Activated CD4-positive, alpha-beta T cell treated with anti-CD3 and anti-CD28 coated beads for 36 hours (primary cell): ENCODE measurements around the gene SUPT3H. TPM values are rescaled to one million over a fixed set of nuclear protein-coding genes. Genes with fewer than 3 reads are reported as not detected.
A peak's percentile ranks its signal among the peaks of the same experiment; 100 is the strongest.

ENCODE experiments used
- ATAC-seq: fragments of 200-7000 bp; cut with Tn5 transposase; one replicate; pipeline ENCODE4 v1.10.0; 2021; ENCODE audit warnings: mild to moderate bottlenecking, moderate library complexity
- CTCF ChIA-PET: fragments of 350-600 bp; sonication (Branson Sonifier 250); formaldehyde crosslinking; loops from one replicate; lab custom pipeline; 2021; ENCODE audit warnings: antibody characterized with exemption; lab: Charles Lee
- POLR2A ChIA-PET: fragments of 350-600 bp; sonication (Branson Sonifier 250); formaldehyde crosslinking; loops from one replicate; lab custom pipeline; 2021; ENCODE audit warnings: antibody characterized with exemption, inconsistent platforms; lab: Charles Lee
- DNase-seq: peaks from one replicate; pipeline ENCODE4 v3.0.0-alpha.2; 2020
- H3K27ac Mint-ChIP-seq: one replicate; pipeline ENCODE4 v1.8.0; 2021; ENCODE audit warnings: mixed read lengths
- H3K27me3 Mint-ChIP-seq: one replicate; pipeline ENCODE4 v1.8.0; 2021; ENCODE audit warnings: mixed read lengths
- H3K36me3 Mint-ChIP-seq: one replicate; pipeline ENCODE4 v1.8.0; 2021; ENCODE audit warnings: low read depth, mixed read lengths
- H3K4me1 Mint-ChIP-seq: one replicate; pipeline ENCODE4 v1.8.0; 2021; ENCODE audit warnings: mixed read lengths
- H3K4me3 Mint-ChIP-seq: one replicate; pipeline ENCODE4 v1.8.0; 2021; ENCODE audit warnings: mild to moderate bottlenecking, moderate library complexity, mixed read lengths
- H3K9me3 Mint-ChIP-seq: one replicate; pipeline ENCODE4 v1.8.0; 2021; ENCODE audit warnings: low read depth, mixed read lengths
- intact Hi-C, 2 experiments: fragments of 100-400 bp; cut with DNase I in 1 of 2; cut with micrococcal nuclease in 1 of 2; formaldehyde crosslinking; loops; one replicate each; pipeline versions ENCODE4 v1.14.2 to v1.15.1; 2022 to 2024; cut with DNase I, micrococcal nuclease
- total RNA-seq, 2 experiments: library from RNA; stranded (reverse); gene quantifications; one replicate each; pipeline ENCODE4 v1.2.3, GENCODE V29; 2021

The SUPT3H gene
- total RNA-seq, 2 experiments from 2014 or later = 15.5 TPM

DNA sequence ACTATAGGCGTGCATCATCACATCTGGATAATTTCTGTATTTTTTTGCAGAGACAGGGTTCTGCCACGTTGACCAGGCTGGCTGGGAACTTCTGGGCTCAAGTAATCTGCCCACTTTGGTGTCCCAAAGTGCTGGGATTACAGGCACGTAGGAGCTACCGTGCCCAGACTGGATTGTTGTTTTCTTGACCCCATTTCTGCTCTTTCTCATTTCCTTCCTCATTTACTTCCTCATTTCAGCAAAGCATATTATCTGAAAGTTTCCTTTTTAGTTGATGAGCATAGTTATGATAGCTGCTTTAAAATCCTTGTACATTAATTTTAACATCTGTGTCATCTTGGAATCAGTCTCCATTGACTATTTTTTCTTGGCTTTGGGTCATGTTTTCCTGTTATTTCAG, 350.6 kb downstream of the SUPT3H start:
- ATAC-seq (no peak), DNase-seq (no peak)
- Mint-ChIP-seq H3K27ac (no peak overlapping the region), H3K27me3 (no peaks in the 10 kb centered on the region), H3K4me3 (no peak overlapping the region), H3K4me1 (peaks cover 6% of the 10 kb centered on the region), H3K36me3 (peaks cover 7% of the 10 kb centered on the region), H3K9me3 (peaks cover 10% of the 10 kb centered on the region)
- POLR2A ChIA-PET = no interaction called here
- intact Hi-C loops = no loop called here
- CTCF ChIA-PET = interaction anchor here (1.9 kb wide), 1 partner anchor 14 kb away, joined by 4 read pairs; no protein-coding TSS in a partner anchor

DNA sequence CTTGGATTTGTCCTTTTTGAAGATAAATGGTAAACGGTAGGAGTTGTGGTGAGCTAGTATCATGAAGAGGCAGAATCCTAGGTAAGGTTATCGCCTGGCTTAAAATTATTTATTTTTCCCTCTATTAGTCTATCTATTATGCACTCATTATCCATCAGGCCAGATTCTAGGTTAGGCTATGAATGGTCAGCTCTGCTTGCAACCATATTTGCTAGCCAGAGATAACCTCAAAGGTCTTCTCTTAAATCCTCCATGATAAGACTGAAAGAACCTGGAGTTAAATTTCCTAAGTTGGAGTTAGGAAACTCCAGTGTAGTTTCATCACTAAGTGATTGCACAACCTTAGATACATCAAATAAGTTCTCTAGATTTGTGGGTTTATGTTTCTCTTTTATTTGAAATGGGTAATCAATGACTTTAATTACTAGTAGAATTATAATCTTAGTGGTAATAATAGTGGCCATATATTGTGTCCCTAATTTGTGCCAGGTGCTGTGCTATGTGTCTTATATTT, 351.7 kb downstream of the SUPT3H start:
- no peak overlapping the region for H3K4me3 Mint-ChIP-seq
- peaks cover 10% of the 10 kb centered on the region for H3K9me3 Mint-ChIP-seq
- no peaks in the 10 kb centered on the region for H3K27me3 Mint-ChIP-seq
- peaks cover 16% of the 10 kb centered on the region for H3K4me1 Mint-ChIP-seq
- no peak for DNase-seq
- H3K27ac Mint-ChIP-seq = no peak overlapping the region
- CTCF ChIA-PET = no interaction called here
- peaks cover 7% of the 10 kb centered on the region for H3K36me3 Mint-ChIP-seq
- intact Hi-C loops = no loop called here
- POLR2A ChIA-PET = interaction anchor here (0.8 kb wide), 1 partner anchor 213 kb away, joined by 3 read pairs; no protein-coding TSS in a partner anchor
- no peak for ATAC-seq

DNA sequence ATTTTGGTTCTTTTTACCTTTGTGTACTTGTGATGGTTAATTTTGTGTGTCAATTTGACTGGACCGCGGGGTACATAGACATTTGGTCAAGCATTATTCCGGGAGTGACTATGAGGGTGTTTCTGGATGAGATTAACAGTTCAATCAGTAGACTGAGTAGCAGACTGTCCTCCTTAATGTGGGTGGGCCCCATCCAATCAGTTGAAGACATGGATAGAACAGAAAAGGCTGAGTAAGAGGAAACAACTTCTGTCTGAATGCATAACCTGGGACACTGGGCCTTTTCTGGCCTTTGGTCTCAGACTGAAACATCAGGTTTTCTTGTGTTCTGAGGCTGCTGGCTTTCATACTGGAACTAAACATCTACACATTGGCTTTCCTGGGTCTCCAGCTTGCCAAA, 353.1 kb downstream of the SUPT3H start:
- CTCF ChIA-PET = no interaction called here
- intact Hi-C loops = no loop called here
- Mint-ChIP-seq H3K4me1 (peaks cover 17% of the 10 kb centered on the region), H3K9me3 (peaks cover 10% of the 10 kb centered on the region), H3K27me3 (no peaks in the 10 kb centered on the region), H3K27ac (no peak overlapping the region), H3K4me3 (no peak overlapping the region), H3K36me3 (peaks cover 7% of the 10 kb centered on the region)
- ATAC-seq = no peak
- POLR2A ChIA-PET = no interaction called here
- DNase-seq = no peak

DNA sequence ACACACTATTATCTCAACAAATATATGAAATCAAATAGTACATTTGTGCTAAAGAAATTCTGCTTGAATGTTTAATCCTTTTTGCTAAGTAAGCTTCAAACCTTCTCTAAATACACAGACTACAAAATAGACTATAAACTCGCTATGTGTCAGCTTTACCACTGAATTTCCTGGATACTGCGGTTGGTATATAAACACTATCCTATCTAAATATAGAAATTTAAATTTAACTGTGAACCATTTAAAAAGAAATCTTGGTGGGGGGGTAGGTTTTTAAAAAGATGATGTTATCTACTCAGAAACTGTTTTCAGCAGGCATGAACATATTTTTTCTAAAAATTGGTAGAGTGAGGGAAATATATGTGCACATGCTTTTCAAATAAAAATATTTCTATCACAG, 356.1 kb downstream of the SUPT3H start:
- H3K4me3 Mint-ChIP-seq = no peak overlapping the region
- ChIA-PET POLR2A (no interaction called here), CTCF (interaction anchor here (0.8 to 1.4 kb wide), 2 partner anchors 9 to 901 kb away, joined by 3 read pairs; no protein-coding TSS in a partner anchor)
- H3K4me1 Mint-ChIP-seq = peaks cover 17% of the 10 kb centered on the region
- intact Hi-C loops = no loop called here
- peaks cover 5% of the 10 kb centered on the region for H3K9me3 Mint-ChIP-seq
- no peak overlapping the region for H3K27ac Mint-ChIP-seq
- peaks cover 10% of the 10 kb centered on the region for H3K36me3 Mint-ChIP-seq
- H3K27me3 Mint-ChIP-seq = no peaks in the 10 kb centered on the region
- ATAC-seq = peak; percentile 42
- no peak for DNase-seq

DNA sequence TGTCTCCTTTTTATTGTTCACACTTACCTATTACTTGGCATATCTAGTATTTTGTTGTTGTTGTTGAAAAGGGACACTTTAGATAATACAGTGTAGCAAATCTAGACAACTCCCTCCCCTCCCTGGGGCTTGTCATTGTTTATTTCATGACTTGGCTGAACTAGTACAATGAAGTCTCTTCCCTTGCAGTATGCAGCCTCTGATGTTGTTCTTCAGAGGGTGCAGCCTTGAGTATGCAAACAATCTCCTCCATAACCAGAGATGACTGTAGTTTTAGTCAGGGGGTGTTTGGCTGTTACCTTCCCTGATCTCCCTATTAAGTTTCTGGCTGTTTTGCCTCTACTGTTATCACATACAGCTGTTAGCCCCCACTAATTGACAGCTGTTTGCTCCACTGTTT, 365.0 kb downstream of the SUPT3H start:
- ChIA-PET POLR2A (no interaction called here), CTCF (interaction anchor here (0.6 to 1.0 kb wide), 2 partner anchors 9 to 70 kb away, joined by 3 read pairs; no protein-coding TSS in a partner anchor)
- Mint-ChIP-seq H3K27me3 (no peaks in the 10 kb centered on the region), H3K4me1 (peaks cover 16% of the 10 kb centered on the region), H3K9me3 (peaks cover 15% of the 10 kb centered on the region), H3K4me3 (no peak overlapping the region), H3K27ac (no peak overlapping the region), H3K36me3 (peaks cover 32% of the 10 kb centered on the region)
- DNase-seq = no peak
- intact Hi-C loops = no loop called here
- ATAC-seq = no peak

DNA sequence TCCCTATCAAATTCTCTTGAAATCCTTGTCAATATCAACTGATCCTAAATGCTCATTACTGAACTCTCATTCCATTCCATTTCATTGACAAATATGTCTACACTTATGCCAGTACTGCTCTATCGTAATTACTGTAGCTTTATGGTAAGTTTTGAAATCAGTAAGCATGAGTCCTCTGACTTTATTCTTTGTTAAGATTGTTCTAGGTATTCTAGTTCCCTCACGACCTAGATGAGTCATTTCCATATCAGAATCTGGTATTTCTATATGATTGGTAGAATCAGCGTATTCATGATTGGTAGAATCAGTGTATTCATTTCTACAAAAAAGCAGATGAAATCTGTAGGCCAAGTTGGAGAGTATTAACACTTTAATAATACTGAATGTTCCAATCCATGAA, 368.2 kb downstream of the SUPT3H start:
- CTCF ChIA-PET = no interaction called here
- no peak overlapping the region for H3K4me3 Mint-ChIP-seq
- ATAC-seq (peak; percentile 98), DNase-seq (no peak)
- H3K27me3 Mint-ChIP-seq = no peaks in the 10 kb centered on the region
- intact Hi-C loops = loop anchor here (1.0 to 5.0 kb wide), 8 partner anchors 8 to 915 kb away; partner anchors contain the start of gene SUPT3H (in 1 of the 2)
- peaks cover 15% of the 10 kb centered on the region for H3K9me3 Mint-ChIP-seq
- POLR2A ChIA-PET = interaction anchor here (0.6 kb wide), 1 partner anchor 515 kb away, joined by 3 read pairs; no protein-coding TSS in a partner anchor
- peak overlapping the region; percentile 10 for H3K27ac Mint-ChIP-seq
- H3K4me1 Mint-ChIP-seq = peaks cover 16% of the 10 kb centered on the region
- H3K36me3 Mint-ChIP-seq = peaks cover 31% of the 10 kb centered on the region

DNA sequence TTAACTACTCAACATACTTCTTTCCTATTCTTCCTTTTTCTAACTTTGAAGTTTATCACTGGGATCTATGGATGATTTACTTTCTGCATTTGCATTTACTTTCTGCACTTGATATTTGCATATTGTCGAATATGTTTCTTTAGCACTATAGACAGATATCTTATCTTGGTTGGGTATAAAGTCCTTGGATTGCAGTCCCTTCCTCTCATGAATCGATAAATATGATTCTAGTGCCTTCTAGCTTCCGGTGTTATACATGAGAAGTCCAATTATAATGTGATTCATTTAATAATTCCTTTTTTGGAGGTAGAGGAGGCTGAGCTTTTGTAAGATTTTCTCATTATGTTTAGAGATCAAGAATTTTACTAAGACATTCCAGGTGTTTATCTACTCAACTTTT, 370.8 kb downstream of the SUPT3H start:
- ChIA-PET CTCF (no interaction called here), POLR2A (no interaction called here)
- no peak for DNase-seq
- Mint-ChIP-seq H3K4me1 (peaks cover 26% of the 10 kb centered on the region), H3K9me3 (peaks cover 6% of the 10 kb centered on the region), H3K27me3 (no peaks in the 10 kb centered on the region), H3K4me3 (no peak overlapping the region), H3K36me3 (peaks cover 17% of the 10 kb centered on the region), H3K27ac (no peak overlapping the region)
- intact Hi-C loops = loop anchor here in 1 of 2 experiments (5.0 kb wide), 2 partner anchors 350 to 370 kb away; partner anchors contain the start of gene SUPT3H
- no peak for ATAC-seq

DNA sequence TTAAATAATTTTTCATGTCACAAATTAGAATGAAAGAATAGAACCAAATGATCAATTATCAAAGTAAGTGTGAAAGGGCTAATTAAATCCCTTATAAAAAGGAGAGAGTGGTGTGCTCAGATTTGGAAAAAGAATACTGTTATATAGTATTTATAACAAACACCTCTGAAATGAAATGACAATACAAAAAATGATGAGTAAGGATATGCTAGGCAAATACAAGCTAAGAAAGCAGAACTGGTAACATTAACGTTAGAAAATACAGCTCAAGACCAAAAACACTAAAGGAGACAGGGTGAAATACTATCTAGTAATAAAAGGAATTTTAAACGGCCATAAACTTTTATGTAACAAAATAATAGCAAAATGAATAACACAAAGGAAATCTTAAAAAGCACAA, 373.8 kb downstream of the SUPT3H start:
- CTCF ChIA-PET = no interaction called here
- peaks cover 21% of the 10 kb centered on the region for H3K4me1 Mint-ChIP-seq
- DNase-seq = no peak

DNA sequence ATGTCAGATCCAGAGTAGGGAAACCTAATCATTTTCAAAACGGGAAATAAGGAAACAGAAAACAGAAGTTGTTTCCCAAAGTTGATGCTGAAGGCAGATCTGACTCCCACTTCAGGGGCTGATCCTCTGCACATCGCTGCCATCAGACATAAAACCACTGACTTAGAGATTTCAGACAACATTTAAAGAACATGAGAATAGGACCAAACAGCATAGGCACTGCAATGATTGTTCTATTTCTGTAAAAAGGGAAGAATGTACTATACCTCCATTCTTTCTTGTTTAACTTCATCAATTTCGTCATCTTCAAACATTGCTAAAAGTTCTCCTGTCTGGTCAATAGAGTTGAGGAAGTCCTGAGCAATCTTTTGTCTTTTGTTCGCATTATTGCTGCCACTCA, 374.3 kb downstream of the SUPT3H start:
- Mint-ChIP-seq H3K4me3 (no peak overlapping the region), H3K4me1 (peaks cover 22% of the 10 kb centered on the region), H3K9me3 (no peaks in the 10 kb centered on the region), H3K27me3 (no peaks in the 10 kb centered on the region), H3K36me3 (peaks cover 9% of the 10 kb centered on the region), H3K27ac (no peak overlapping the region)
- ChIA-PET POLR2A (no interaction called here), CTCF (no interaction called here)
- intact Hi-C loops = no loop called here
- ATAC-seq (no peak), DNase-seq (no peak)

More for the DNA sequence above, 373.8 kb downstream of the SUPT3H start:
- Mint-ChIP-seq H3K27ac (no peak overlapping the region), H3K4me3 (no peak overlapping the region), H3K9me3 (no peaks in the 10 kb centered on the region), H3K36me3 (peaks cover 8% of the 10 kb centered on the region), H3K27me3 (no peaks in the 10 kb centered on the region)
- no peak for ATAC-seq
- POLR2A ChIA-PET = no interaction called here
- intact Hi-C loops = no loop called here

DNA sequence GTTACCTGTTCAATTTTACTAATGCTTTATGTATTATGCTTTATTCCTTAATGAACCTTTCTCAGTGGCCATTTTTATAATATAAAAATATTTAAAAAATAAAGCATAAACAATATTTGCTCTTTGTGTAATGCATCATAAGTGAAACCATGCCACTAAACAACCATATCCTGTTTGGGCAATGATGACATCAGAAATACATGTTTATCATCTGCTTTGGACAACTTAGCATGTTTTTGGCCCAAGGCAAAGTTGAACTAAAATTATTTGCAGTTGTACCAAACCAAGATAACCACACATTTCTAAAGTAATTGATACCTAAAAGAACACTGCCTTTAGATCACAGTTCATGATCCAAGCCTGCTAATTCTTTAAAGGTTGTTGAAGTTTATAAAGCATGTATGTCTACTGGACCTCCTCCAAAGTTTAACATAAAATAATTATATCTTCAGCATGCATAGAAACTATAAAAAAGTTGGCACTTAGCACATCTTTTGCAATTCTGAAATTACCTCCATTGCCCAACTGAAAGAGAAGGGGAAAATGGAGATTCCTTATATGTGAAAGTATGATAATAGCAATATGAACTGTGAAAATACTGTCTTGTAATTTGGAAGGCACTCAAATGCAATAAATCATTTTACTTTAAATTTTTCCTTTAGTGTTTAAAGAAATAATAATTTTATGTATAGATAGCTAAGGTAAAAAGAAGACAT, 375.2 kb downstream of the SUPT3H start:
- no peaks in the 10 kb centered on the region for H3K27me3 Mint-ChIP-seq
- no peaks in the 10 kb centered on the region for H3K9me3 Mint-ChIP-seq
- CTCF ChIA-PET = no interaction called here
- peaks cover 11% of the 10 kb centered on the region for H3K36me3 Mint-ChIP-seq
- no peak for DNase-seq
- ATAC-seq = no peak
- no peak overlapping the region for H3K27ac Mint-ChIP-seq
- H3K4me1 Mint-ChIP-seq = peaks cover 22% of the 10 kb centered on the region
- POLR2A ChIA-PET = no interaction called here
- no peak overlapping the region for H3K4me3 Mint-ChIP-seq
- intact Hi-C loops = no loop called here

DNA sequence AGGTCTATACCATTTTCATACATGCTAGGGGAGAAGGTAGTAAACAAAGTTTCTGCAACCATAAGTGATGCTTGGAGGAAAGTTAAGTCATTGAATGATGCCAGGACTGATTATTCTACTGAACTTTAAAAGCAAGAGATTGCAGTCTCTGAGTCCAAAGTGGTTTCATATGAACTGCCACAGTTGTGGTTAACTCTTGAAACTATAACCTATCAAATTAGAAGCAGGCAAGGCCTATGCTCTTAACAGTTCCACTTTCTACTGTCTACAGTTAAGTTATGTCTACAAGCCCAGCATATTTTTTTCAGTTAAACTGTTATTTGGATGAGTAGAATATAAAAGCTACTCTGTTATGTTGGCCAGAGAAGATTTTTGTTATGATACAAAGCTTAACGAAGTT, 376.1 kb downstream of the SUPT3H start:
- no peaks in the 10 kb centered on the region for H3K9me3 Mint-ChIP-seq
- H3K4me3 Mint-ChIP-seq = no peak overlapping the region
- no peaks in the 10 kb centered on the region for H3K27me3 Mint-ChIP-seq
- DNase-seq (no peak), ATAC-seq (peak; percentile 99)
- ChIA-PET CTCF (interaction anchor here (1.0 kb wide), 1 partner anchor 25 kb away, joined by 4 read pairs; no protein-coding TSS in a partner anchor), POLR2A (no interaction called here)
- intact Hi-C loops = loop anchor here in 1 of 2 experiments (1.0 kb wide), 1 partner anchor 8 kb away; no protein-coding TSS in a partner anchor
- no peak overlapping the region for H3K27ac Mint-ChIP-seq
- H3K36me3 Mint-ChIP-seq = peaks cover 11% of the 10 kb centered on the region
- H3K4me1 Mint-ChIP-seq = peaks cover 22% of the 10 kb centered on the region
